PFSK-1 (cell line): ENCODE measurements around the gene LCN15.

Experiments
- FOXP2 ChIP-seq: optimal IDR thresholded peaks from 2 replicates; pipeline ENCODE3; 2011; ENCODE audit warnings: borderline replicate concordance, control low read depth, inconsistent platforms; ENCODE audit not compliant: insufficient read depth; ENCODE audit errors: extremely low read length, extremely low read depth
- POLR2AphosphoS5 ChIP-seq: IDR thresholded peaks from 2 replicates; pipeline ENCODE4 v1.6.1; 2012; ENCODE audit warnings: low read depth, mild to moderate bottlenecking, control low read depth, low read length, moderate library complexity
- SIN3A ChIP-seq: IDR thresholded peaks from 2 replicates; pipeline ENCODE4 v1.6.1; 2012; ENCODE audit warnings: mild to moderate bottlenecking, low read length, moderate library complexity, borderline replicate concordance; ENCODE audit not compliant: insufficient read depth
- TAF1 ChIP-seq: IDR thresholded peaks from 2 replicates; pipeline ENCODE4 v1.6.1; 2012; ENCODE audit warnings: low read length, control low read depth, borderline replicate concordance; ENCODE audit not compliant: insufficient read depth
- TF ChIP-seq, protein P1 (sequence below), 2 experiments: IDR thresholded peaks; 2 replicates each; pipeline versions ENCODE4 v1.6.1 to v1.8.0; 2011 to 2012; ENCODE audit warnings: low read depth in 2 of 2, low read length in 2 of 2, control low read depth in 1 of 2, inconsistent platforms in 1 of 2, mild to moderate bottlenecking in 1 of 2, moderate library complexity in 1 of 2; ENCODE audit not compliant: insufficient read depth in 1 of 2

Gene LCN15

DNA sequence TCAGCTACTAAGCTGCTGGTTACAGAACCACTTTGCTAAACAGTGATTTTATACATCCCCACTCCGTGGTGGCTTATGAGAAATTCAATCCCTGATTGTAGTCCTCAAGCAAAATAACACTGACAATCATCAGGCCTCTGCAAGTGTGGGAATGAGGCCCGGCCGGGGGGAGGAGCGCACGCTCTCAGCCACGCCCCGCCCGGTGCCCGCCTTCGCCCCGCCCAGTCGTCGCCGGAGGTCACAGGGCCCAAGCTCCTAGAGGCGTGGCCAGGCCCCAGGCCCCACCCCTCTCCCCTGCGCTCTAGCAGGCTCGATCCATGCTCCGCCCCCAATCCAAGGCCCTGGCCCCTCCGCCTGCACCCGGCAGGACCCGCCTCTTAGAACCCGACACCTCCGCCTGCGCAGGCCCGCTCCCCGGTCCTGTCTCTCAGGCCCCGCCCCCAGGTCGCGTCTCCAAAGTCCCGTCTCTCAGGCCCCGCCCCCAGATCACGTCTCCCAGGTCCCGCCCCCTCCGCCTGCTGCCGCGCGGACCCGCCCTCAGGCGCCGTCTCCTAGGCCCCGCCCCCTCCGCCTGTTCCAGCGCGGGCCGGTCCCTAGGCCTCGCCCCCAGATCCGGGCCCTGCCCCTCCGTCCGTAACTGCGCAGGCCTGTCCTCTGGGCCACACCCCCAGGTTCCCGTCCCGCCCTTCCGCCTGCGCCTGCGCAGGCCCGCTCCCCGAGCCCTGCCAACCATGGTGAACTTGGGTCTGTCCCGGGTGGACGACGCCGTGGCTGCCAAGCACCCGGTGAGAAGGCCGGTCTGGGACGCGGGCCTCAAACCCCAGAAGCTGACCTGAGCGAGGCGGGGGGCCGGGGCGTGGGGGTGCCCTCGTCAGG, 26.6 kb upstream of the LCN15 start, which contains the start of gene TMEM141:
Gene TMEM141, plus strand, starts transcription at position 705 of the 876 bp plus-strand sequence. Its CDS starts 27 bp downstream, at position 732.
- TF ChIP-seq TAF1, result peak; percentile 79
- TF ChIP-seq POLR2AphosphoS5, result peak; percentile 94
- TF ChIP-seq, protein P1, sequence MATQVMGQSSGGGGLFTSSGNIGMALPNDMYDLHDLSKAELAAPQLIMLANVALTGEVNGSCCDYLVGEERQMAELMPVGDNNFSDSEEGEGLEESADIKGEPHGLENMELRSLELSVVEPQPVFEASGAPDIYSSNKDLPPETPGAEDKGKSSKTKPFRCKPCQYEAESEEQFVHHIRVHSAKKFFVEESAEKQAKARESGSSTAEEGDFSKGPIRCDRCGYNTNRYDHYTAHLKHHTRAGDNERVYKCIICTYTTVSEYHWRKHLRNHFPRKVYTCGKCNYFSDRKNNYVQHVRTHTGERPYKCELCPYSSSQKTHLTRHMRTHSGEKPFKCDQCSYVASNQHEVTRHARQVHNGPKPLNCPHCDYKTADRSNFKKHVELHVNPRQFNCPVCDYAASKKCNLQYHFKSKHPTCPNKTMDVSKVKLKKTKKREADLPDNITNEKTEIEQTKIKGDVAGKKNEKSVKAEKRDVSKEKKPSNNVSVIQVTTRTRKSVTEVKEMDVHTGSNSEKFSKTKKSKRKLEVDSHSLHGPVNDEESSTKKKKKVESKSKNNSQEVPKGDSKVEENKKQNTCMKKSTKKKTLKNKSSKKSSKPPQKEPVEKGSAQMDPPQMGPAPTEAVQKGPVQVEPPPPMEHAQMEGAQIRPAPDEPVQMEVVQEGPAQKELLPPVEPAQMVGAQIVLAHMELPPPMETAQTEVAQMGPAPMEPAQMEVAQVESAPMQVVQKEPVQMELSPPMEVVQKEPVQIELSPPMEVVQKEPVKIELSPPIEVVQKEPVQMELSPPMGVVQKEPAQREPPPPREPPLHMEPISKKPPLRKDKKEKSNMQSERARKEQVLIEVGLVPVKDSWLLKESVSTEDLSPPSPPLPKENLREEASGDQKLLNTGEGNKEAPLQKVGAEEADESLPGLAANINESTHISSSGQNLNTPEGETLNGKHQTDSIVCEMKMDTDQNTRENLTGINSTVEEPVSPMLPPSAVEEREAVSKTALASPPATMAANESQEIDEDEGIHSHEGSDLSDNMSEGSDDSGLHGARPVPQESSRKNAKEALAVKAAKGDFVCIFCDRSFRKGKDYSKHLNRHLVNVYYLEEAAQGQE (IDR thresholded peaks at IDR 0.05; ENCODE audit: insufficient read depth in 1 of 2, low read depth in 2 of 2, low read length in 2 of 2), result 0 out of 4 replicates have a peak, but pooled peaks have one; percentile 4 to 34
- TF ChIP-seq FOXP2, result no peak
- no peak for TF ChIP-seq SIN3A

DNA sequence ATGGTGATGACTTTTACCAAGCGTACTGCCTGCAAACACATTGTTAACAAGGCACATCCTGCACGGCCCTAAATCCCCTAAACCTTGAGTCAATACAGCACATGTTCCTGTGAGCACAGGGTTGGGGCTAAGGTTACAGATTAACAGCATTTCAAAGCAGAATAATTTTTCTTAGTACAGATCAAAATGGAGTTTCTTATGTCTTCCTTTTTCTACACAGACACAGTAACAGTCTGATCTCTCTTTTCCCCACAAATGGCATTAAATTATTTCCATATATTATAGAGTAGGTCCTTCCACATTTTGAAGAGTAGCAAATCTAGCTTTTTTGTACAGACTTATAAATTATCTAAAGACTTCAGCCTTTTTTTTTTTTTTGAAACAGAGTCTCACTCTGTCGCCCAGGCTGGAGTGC, 25.2 kb upstream of the LCN15 start:
- no peak for TF ChIP-seq SIN3A
- TF ChIP-seq TAF1, result no peak
- TF ChIP-seq POLR2AphosphoS5, result no peak
- no peak for TF ChIP-seq FOXP2
- TF ChIP-seq, protein P1 (IDR thresholded peaks at IDR 0.05; ENCODE audit: insufficient read depth in 1 of 2, low read depth in 2 of 2, low read length in 2 of 2), result no peak

GRCh38 chr9:136787690-136788400, 23.5 kb upstream of the LCN15 start:
- TF ChIP-seq POLR2AphosphoS5, result no peak
- no peak for TF ChIP-seq SIN3A
- no peak for TF ChIP-seq TAF1
- TF ChIP-seq, protein P1 (IDR thresholded peaks at IDR 0.05; ENCODE audit: insufficient read depth in 1 of 2, low read depth in 2 of 2, low read length in 2 of 2), result no peak
- TF ChIP-seq FOXP2, result no peak

DNA sequence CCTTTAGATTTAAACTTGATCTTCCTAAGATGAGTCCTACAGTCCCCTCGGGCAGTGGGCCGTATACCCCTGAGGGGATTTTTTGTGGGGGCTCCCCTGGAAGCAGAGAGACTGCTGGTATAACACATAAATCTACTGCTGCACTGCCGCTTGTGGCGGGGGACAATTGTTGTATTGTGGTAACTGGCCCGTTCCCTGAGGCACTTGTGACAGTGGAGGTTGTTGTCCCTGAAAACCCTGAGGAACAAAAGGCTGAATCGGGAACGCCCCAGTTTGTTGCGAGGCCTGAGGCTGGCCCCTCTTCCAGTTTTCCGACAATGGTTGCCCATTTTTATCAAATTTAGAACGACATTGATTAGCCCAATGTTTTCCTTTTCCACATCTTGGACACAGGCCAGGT, 22.1 kb upstream of the LCN15 start:
- TF ChIP-seq SIN3A (no peak), POLR2AphosphoS5 (no peak), TAF1 (no peak), FOXP2 (no peak)
- TF ChIP-seq, protein P1 (IDR thresholded peaks at IDR 0.05; ENCODE audit: insufficient read depth in 1 of 2, low read depth in 2 of 2, low read length in 2 of 2), result no peak
